ENCODE data around the gene UBAC1. TPM values are rescaled to one million over a fixed set of nuclear protein-coding genes. Genes with fewer than 3 reads are reported as not detected.

UBAC1 gene
- total RNA-seq, 2 donors from 2014 or later, result 54.9 to 66.5 TPM

DNA sequence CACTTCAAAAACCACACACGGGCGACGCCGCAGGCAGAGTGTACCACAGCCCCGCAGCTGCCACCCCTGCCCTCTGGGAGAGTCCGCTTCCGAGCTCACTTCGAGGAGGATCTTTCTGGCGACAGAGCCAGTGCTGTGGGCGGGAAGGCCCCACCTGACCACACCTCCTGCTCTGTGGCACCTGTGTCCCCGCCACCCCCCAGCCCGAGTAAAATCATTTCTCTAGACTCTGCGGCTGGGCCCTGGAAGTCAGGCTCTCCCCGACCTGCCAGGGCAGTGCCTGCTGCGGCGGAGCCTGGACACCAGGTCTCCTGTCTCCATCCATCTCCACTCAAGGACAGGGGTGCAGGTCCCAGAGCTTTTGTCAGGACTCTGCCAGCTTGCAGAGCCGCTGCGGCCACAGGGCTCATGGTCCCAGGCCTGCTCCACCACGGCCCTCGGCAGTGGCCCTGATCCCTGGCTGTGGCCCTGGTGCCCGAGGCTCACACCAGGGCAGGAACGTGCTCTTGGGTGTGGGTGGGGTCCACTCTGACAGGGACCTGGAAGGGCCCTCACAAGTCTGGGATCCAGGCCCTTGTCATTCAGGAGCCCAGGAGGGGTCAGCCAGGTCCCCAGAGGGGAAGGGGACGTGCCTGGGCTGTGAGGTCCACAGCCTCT lies 33.0 kb downstream of the UBAC1 start:
- no peak for DNase-seq
- Histone ChIP-seq H3K9me3 (no peaks in the 10 kb centered on the region), H3K36me3 (peaks cover 5% of the 10 kb centered on the region), H3K4me1 (no peaks in the 10 kb centered on the region), H3K27ac (no peak overlapping the region), H3K4me3 (no peak overlapping the region), H3K9ac (ENCODE audit: low read depth in 2 of 2, low read length in 2 of 2) (no peak overlapping the region), H3K27me3 (no peaks in the 10 kb centered on the region)
- intact Hi-C loops (cut with DNase I), result no loop called here
- TF ChIP-seq, protein P1, sequence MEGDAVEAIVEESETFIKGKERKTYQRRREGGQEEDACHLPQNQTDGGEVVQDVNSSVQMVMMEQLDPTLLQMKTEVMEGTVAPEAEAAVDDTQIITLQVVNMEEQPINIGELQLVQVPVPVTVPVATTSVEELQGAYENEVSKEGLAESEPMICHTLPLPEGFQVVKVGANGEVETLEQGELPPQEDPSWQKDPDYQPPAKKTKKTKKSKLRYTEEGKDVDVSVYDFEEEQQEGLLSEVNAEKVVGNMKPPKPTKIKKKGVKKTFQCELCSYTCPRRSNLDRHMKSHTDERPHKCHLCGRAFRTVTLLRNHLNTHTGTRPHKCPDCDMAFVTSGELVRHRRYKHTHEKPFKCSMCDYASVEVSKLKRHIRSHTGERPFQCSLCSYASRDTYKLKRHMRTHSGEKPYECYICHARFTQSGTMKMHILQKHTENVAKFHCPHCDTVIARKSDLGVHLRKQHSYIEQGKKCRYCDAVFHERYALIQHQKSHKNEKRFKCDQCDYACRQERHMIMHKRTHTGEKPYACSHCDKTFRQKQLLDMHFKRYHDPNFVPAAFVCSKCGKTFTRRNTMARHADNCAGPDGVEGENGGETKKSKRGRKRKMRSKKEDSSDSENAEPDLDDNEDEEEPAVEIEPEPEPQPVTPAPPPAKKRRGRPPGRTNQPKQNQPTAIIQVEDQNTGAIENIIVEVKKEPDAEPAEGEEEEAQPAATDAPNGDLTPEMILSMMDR (IDR thresholded peaks at IDR 0.05), result no peak

DNA sequence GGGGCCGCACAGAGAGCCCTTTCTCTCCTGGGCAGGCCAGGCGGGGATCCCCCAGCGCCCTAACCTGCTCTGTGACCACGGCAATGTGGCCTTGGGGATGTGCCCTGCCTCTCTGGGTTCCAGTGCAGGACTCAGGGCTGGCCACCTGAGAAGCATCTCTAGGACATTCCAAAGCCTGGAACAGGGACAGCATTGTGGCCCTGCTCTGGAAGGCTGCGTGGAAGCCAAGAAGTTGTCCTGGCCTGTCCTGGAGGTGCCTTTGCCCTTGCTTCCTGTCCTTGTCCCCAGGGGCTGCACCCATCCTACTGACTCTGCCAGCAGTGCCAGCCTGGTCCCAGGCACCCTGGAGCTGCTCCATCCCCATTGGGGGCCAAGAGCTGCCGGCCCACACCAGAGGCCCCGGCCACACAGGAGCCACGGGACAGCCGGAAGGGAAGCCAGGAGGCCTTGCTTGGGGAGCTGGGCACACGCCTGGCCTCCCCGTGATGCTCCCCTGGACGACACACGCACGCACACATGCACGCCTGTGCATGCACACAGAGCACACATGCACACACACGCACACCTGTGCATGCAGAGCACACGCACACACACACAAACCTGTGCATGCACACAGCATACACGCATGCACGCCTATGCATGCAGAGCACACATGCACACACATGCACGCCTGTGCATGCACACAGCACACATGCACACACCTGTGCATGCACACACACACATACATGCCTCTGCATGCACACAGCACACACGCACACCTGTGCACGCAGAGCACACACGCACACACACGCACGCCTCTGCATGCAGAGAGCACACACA lies 33.8 kb downstream of the UBAC1 start:
- Histone ChIP-seq H3K36me3 (no peaks in the 10 kb centered on the region), H3K9ac (ENCODE audit: low read depth in 2 of 2, low read length in 2 of 2) (no peak overlapping the region), H3K27me3 (no peaks in the 10 kb centered on the region), H3K4me3 (no peak overlapping the region), H3K4me1 (no peaks in the 10 kb centered on the region), H3K27ac (no peak overlapping the region), H3K9me3 (no peaks in the 10 kb centered on the region)
- no peak for DNase-seq
- intact Hi-C loops (cut with DNase I), result no loop called here
- TF ChIP-seq, protein P1 (IDR thresholded peaks at IDR 0.05), result no peak

DNA sequence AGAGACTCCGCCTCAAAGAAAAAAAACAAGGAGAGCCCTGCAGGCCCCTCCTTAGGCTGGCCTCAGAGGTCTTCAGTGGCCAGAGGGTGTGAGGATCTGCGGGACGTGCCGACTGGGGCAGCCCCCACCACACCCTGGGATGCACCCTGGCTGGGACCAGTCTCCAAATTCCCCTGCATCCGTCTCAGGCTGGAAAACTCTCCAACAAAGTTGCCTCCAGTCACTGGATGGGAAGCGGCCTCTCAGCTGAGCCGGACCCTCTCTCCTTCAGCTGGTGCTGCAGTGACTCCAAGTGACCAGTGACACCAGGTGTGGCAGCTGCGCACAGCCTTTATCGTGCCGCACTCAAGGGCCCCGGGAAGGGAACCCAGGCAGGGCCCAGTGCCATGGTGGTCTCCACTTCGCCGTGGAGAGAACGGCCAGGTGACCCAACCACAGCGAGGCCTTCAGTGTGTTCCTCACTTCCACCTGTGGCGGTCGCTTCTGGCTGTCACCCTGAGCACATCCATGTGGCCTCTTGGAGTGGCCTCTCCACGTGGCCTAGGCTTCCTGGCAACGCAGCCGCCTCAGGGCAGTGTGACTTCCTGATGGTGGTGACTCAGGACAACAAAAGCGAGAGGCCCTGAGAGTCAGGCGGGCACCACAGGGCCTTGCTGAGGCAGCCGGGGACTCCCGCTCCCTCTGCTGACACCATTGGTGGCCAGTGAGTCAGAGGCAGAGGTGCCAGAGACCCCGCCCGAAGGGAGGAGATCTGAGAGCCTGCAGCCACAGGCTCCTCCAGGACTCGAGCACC lies 34.6 kb downstream of the UBAC1 start:
- Histone ChIP-seq H3K4me3 (no peak overlapping the region), H3K9me3 (no peaks in the 10 kb centered on the region), H3K9ac (ENCODE audit: low read depth in 2 of 2, low read length in 2 of 2) (no peak overlapping the region), H3K27ac (no peak overlapping the region), H3K4me1 (no peaks in the 10 kb centered on the region), H3K27me3 (no peaks in the 10 kb centered on the region), H3K36me3 (no peaks in the 10 kb centered on the region)
- intact Hi-C loops (cut with DNase I), result no loop called here
- DNase-seq, result no peak
- TF ChIP-seq, protein P1 (IDR thresholded peaks at IDR 0.05), result no peak

DNA sequence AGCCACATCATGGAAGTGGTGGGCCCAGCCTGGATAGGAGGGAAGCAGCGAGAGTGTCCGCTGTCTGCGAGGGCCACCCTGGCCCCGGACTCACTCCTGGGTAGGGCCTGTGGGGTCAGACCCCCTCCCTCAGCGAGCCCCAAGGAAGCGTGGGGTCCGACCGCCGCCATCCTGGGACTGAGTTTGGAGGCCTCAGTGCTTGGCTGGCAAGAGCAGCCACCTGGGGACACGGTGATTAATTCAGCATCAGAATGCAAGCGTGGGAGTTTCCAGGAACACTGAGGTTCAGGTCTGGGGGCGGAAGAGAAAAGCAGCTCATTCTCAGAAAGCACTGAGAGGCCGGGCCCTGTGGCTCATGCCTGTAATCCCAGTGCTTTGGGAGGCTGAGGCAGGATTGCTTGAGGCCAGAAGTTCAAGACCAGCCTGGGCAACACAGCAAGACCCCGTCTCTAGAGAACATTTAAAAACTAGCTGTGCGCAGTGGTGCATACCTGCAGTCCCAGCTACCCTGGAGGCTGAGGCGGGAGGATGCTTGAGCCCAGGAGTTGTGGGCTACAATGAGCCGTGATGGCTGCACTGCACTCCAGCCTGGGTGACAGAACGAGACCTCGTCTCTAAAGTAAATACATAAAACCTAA lies 35.6 kb downstream of the UBAC1 start:
- H3K27me3 ChIP-seq, result no peaks in the 10 kb centered on the region
- H3K27ac ChIP-seq, result no peak overlapping the region

More for the DNA sequence above, 35.6 kb downstream of the UBAC1 start:
- TF ChIP-seq, protein P1 (IDR thresholded peaks at IDR 0.05), result no peak
- Histone ChIP-seq H3K36me3 (no peaks in the 10 kb centered on the region), H3K4me3 (no peak overlapping the region), H3K9ac (ENCODE audit: low read depth in 2 of 2, low read length in 2 of 2) (no peak overlapping the region), H3K4me1 (no peaks in the 10 kb centered on the region), H3K9me3 (no peaks in the 10 kb centered on the region)
- intact Hi-C loops (cut with DNase I), result no loop called here
- DNase-seq, result no peak

Data from colonic mucosa (tissue), 4 donors.